ENCODE measurements around the gene SGPL1.

DNA sequence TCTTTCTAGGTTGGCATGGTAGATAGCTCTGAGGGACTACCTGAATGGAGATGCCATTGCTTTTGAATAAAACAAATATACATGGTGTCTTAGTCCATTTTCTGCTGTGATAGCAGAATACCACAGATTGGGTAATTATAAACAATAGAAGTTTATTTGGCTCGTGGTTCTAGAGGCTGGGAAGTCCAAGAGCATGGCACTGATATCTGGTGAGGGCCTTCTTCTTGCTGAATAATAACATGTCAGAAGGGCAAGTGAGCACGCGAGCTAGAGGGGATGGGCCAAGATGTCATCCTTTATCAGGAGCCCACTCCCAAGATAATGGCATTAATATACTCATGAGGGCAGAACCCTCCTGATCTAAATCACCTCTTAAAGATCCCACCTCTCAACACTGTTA is 21.9 kb downstream of the SGPL1 start:
- TF ChIP-seq CTCF (IDR thresholded peaks at IDR 0.05; ENCODE audit: control extremely low read depth in 1 of 3, insufficient read depth in 1 of 3, low read depth in 1 of 3, low read length in 3 of 3) (no peak), SP1 (IDR thresholded peaks at IDR 0.05; ENCODE audit: low read depth, low read length) (no peak), EZH2 (IDR thresholded peaks at IDR 0.05; ENCODE audit: low read depth, low read length, severe bottlenecking) (no peak), POLR2AphosphoS5 (IDR thresholded peaks at IDR 0.05; ENCODE audit: low read depth, low read length) (no peak), JUN (IDR thresholded peaks at IDR 0.05; ENCODE audit: low read depth, low read length) (no peak), TAF1 (IDR thresholded peaks at IDR 0.05; ENCODE audit: low read depth, low read length) (no peak), RAD21 (IDR thresholded peaks at IDR 0.05 in 1 of 2, conservative IDR thresholded peaks at IDR 0.05 in 1 of 2; ENCODE audit: low read depth in 2 of 2, low read length in 2 of 2) (no peak), ZNF274 (IDR thresholded peaks at IDR 0.05; ENCODE audit: borderline replicate concordance, extremely low read depth, low read length) (no peak), RFX5 (IDR thresholded peaks at IDR 0.05; ENCODE audit: borderline replicate concordance, low read depth, low read length) (no peak), BACH1 (IDR thresholded peaks at IDR 0.05; ENCODE audit: low read length) (no peak), YY1 (IDR thresholded peaks at IDR 0.05; ENCODE audit: low read depth, low read length) (no peak), CBX5 (IDR thresholded peaks at IDR 0.05; ENCODE audit: low read depth, low read length) (no peak), SP4 (IDR thresholded peaks at IDR 0.05; ENCODE audit: low read length) (no peak)
- TF ChIP-seq, protein P1, sequence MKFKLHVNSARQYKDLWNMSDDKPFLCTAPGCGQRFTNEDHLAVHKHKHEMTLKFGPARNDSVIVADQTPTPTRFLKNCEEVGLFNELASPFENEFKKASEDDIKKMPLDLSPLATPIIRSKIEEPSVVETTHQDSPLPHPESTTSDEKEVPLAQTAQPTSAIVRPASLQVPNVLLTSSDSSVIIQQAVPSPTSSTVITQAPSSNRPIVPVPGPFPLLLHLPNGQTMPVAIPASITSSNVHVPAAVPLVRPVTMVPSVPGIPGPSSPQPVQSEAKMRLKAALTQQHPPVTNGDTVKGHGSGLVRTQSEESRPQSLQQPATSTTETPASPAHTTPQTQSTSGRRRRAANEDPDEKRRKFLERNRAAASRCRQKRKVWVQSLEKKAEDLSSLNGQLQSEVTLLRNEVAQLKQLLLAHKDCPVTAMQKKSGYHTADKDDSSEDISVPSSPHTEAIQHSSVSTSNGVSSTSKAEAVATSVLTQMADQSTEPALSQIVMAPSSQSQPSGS (IDR thresholded peaks at IDR 0.05; ENCODE audit: low read length) = no peak
